ENCODE results near the gene SLC10A4.

The SLC10A4 gene

GRCh38 chr4:48490012-48490679 is 7.0 kb downstream of the SLC10A4 start, which contains the start of gene ZAR1:
Gene ZAR1 (plus strand): TSS chr4:48490252. CDS start chr4:48490292, 40 bp downstream.
- peak; percentile 70 for DNase-seq

- DNase-seq = peak; percentile 59
These were observed 7.8 kb downstream of the SLC10A4 start for GRCh38 chr4:48490680-48491513.

GRCh38 chr4:48491514-48492176 is 8.5 kb downstream of the SLC10A4 start:
- DNase-seq = no peak

GRCh38 chr4:48493452-48494100 is 10.4 kb downstream of the SLC10A4 start:
- no peak for DNase-seq

- no peak for DNase-seq
These were observed 12.8 kb downstream of the SLC10A4 start for GRCh38 chr4:48495941-48496340.

- DNase-seq = no peak
These were observed 15.8 kb downstream of the SLC10A4 start for GRCh38 chr4:48498895-48499294.

GRCh38 chr4:48499551-48500066 is 16.5 kb downstream of the SLC10A4 start:
- DNase-seq = no peak

- no peak for DNase-seq
These were observed 20.3 kb downstream of the SLC10A4 start for GRCh38 chr4:48503233-48504025.

- DNase-seq = no peak
These were observed 20.8 kb downstream of the SLC10A4 start for GRCh38 chr4:48504026-48504330.

- no peak for DNase-seq
These were observed 21.2 kb downstream of the SLC10A4 start for GRCh38 chr4:48504352-48504751.

- no peak for DNase-seq
These were observed 23.6 kb downstream of the SLC10A4 start for GRCh38 chr4:48506716-48507115.

GRCh38 chr4:48509543-48509942 is 26.4 kb downstream of the SLC10A4 start:
- DNase-seq = no peak

- no peak for DNase-seq
These were observed 35.0 kb downstream of the SLC10A4 start for GRCh38 chr4:48518143-48518542.

GRCh38 chr4:48526406-48526805 is 43.3 kb downstream of the SLC10A4 start:
- DNase-seq = no peak

GRCh38 chr4:48538358-48538757 is 55.2 kb downstream of the SLC10A4 start:
- DNase-seq = no peak
